Thyroid gland (tissue), 4 donors: ENCODE data around the gene MACROH2A1. TPM values are rescaled to one million over a fixed set of nuclear protein-coding genes. Genes with fewer than 3 reads are reported as not detected.

Experiments
- DNase-seq, 2 donors: peaks; one replicate each; pipeline ENCODE4 v3.0.0-alpha.2; 2019
- H3K27ac ChIP-seq, 3 donors: fragments of 200-600 bp; sonication (generic); 1 replicate in 2 of 3; 2 replicates in 1 of 3; pipeline ENCODE4 v1.5.1; 2016 to 2019; ENCODE audit warnings: mild to moderate bottlenecking in 1 of 3, moderate library complexity in 1 of 3
- H3K27me3 ChIP-seq: fragments of 200-600 bp; sonication (generic); one replicate; pipeline ENCODE4 v1.5.1; 2019
- H3K36me3 ChIP-seq, 2 donors: fragments of 200-600 bp; sonication (generic); one replicate each; pipeline ENCODE4 v1.5.1; 2016 to 2019
- H3K4me1 ChIP-seq, 2 donors: fragments of 200-600 bp; sonication (generic); one replicate each; pipeline ENCODE4 v1.5.1; 2017 to 2019
- H3K4me3 ChIP-seq, 3 donors: fragments of 200-600 bp; sonication (generic); replicated peaks in 1 of 3; 1 replicate in 2 of 3; 2 replicates in 1 of 3; pipeline ENCODE4 v1.5.1; 2016; ENCODE audit warnings: mild to moderate bottlenecking in 1 of 3
- H3K9me3 ChIP-seq: fragments of 200-600 bp; sonication (generic); one replicate; pipeline ENCODE4 v1.5.1; 2017
- CTCF ChIP-seq, 6 experiments: fragments of 200-600 bp in 3 of 6; fragments of 450-650 bp in 3 of 6; sonication (generic) in 3 of 6; IDR thresholded peaks; one replicate each; pipeline ENCODE4 v1.5.1; 2016 to 2019; ENCODE audit warnings: antibody characterized with exemption in 6 of 6, mild to moderate bottlenecking in 2 of 6, inconsistent platforms in 1 of 6, moderate library complexity in 1 of 6
- POLR2A ChIP-seq, 2 donors: fragments of 450-650 bp; IDR thresholded peaks; one replicate each; pipeline ENCODE4 v1.6.1; 2017; ENCODE audit warnings: antibody characterized with exemption in 2 of 2, mild to moderate bottlenecking in 2 of 2, moderate library complexity in 1 of 2
- WGBS, 2 donors: methylation state at CpG; one replicate each; pipeline ENCODE4 v1.1.5; 2017; 5-methylcytosine and 5-hydroxymethylcytosine counted together
- intact Hi-C: fragments of 100-400 bp; cut with DNase I; formaldehyde crosslinking; loops from one replicate; pipeline ENCODE4 v1.15.1; 2023
- total RNA-seq, 4 donors: library from RNA; depleted of rRNA; stranded (reverse); fragments of >200 nt; gene quantifications; one replicate each; pipeline ENCODE4 v1.2.3, GENCODE V29; 2016

Gene MACROH2A1
- total RNA-seq, 4 donors from 2014 or later = 149 to 242 (median 227) TPM

GRCh38 chr5:135313946-135314345 is 85.1 kb downstream of the MACROH2A1 start:
- H3K36me3 ChIP-seq = no peaks in the 10 kb centered on the region
- no peak overlapping the region for H3K27ac ChIP-seq
- DNase-seq = no peak
- no peaks in the 10 kb centered on the region for H3K9me3 ChIP-seq
- no peak overlapping the region for H3K4me3 ChIP-seq
- no peaks in the 10 kb centered on the region for H3K4me1 ChIP-seq
- H3K27me3 ChIP-seq = no peaks in the 10 kb centered on the region
- intact Hi-C loops = no loop called here
- no peak for TF ChIP-seq POLR2A (IDR thresholded peaks at IDR 0.05)
- TF ChIP-seq CTCF (IDR thresholded peaks at IDR 0.05) = no peak
- WGBS, 2 donors = 91 to 100% methylated on average over 1 to 2 of the region's 2 CpGs

- no peaks in the 10 kb centered on the region for H3K27me3 ChIP-seq
- intact Hi-C loops = no loop called here
- no peak overlapping the region for H3K27ac ChIP-seq
- no peaks in the 10 kb centered on the region for H3K4me1 ChIP-seq
- TF ChIP-seq POLR2A (IDR thresholded peaks at IDR 0.05) = no peak
- TF ChIP-seq CTCF (IDR thresholded peaks at IDR 0.05) = no peak
- no peak overlapping the region for H3K4me3 ChIP-seq
- no peak for DNase-seq
- H3K36me3 ChIP-seq = no peaks in the 10 kb centered on the region
- 87 to 92% methylated on average over 4 of the region's 4 CpGs for WGBS, 2 donors
- H3K9me3 ChIP-seq = no peaks in the 10 kb centered on the region
These were observed 85.6 kb downstream of the MACROH2A1 start for GRCh38 chr5:135313405-135313804.

- Histone ChIP-seq H3K9me3 (no peaks in the 10 kb centered on the region), H3K27me3 (no peaks in the 10 kb centered on the region), H3K27ac (no peak overlapping the region), H3K4me3 (no peak overlapping the region), H3K4me1 (no peaks in the 10 kb centered on the region), H3K36me3 (no peaks in the 10 kb centered on the region)
- no peak for TF ChIP-seq CTCF (IDR thresholded peaks at IDR 0.05)
- no peak for TF ChIP-seq POLR2A (IDR thresholded peaks at IDR 0.05)
- 91 to 99% methylated on average over 10 of the region's 10 CpGs for WGBS, 2 donors
- intact Hi-C loops = no loop called here
- DNase-seq = no peak
These were observed 86.6 kb downstream of the MACROH2A1 start for GRCh38 chr5:135312255-135312935.

- 69 to 71% methylated on average over 5 of the region's 5 CpGs for WGBS, 2 donors
- Histone ChIP-seq H3K4me1 (no peaks in the 10 kb centered on the region), H3K27me3 (no peaks in the 10 kb centered on the region), H3K4me3 (no peak overlapping the region), H3K9me3 (no peaks in the 10 kb centered on the region), H3K36me3 (no peaks in the 10 kb centered on the region), H3K27ac (no peak overlapping the region)
- intact Hi-C loops = no loop called here
- DNase-seq = no peak
- TF ChIP-seq POLR2A (IDR thresholded peaks at IDR 0.05) (no peak), CTCF (IDR thresholded peaks at IDR 0.05) (no peak)
These were observed 88.6 kb downstream of the MACROH2A1 start for GRCh38 chr5:135310328-135310989.
